WTC11 (cell line): ENCODE measurements around the gene ZNF212. TPM values are rescaled to one million over a fixed set of nuclear protein-coding genes. Genes with fewer than 3 reads are reported as not detected.

ENCODE experiments used
- ATAC-seq: fragments of 200-7000 bp; cut with Tn5 transposase; 2 replicates; pipeline ENCODE4 v1.10.0; 2021; ENCODE audit warnings: mild to moderate bottlenecking, moderate library complexity
- CTCF ChIA-PET: fragments of 300-600 bp; sonication (Branson Sonifier 250); formaldehyde crosslinking; loops from one replicate; lab custom pipeline; 2021; ENCODE audit warnings: antibody characterized with exemption; lab: Charles Lee
- POLR2A ChIA-PET: fragments of 350-600 bp; sonication (Branson Sonifier 250); formaldehyde crosslinking; loops from one replicate; lab custom pipeline; 2021; ENCODE audit warnings: antibody characterized with exemption; lab: Charles Lee
- DNase-seq: peaks from one replicate; pipeline ENCODE4 v3.0.0; 2021; ENCODE audit warnings: low spot score
- H3K27ac Mint-ChIP-seq: 2 replicates; pipeline ENCODE4 v1.8.0; 2021; ENCODE audit warnings: mixed read lengths
- H3K27me3 Mint-ChIP-seq: 2 replicates; pipeline ENCODE4 v1.8.0; 2021; ENCODE audit warnings: low read depth, mild to moderate bottlenecking, moderate library complexity, mixed read lengths
- H3K36me3 Mint-ChIP-seq: 2 replicates; pipeline ENCODE4 v1.8.0; 2021; ENCODE audit warnings: mixed read lengths
- H3K4me1 Mint-ChIP-seq: 2 replicates; pipeline ENCODE4 v1.8.0; 2022; ENCODE audit warnings: mixed read lengths
- H3K4me3 Mint-ChIP-seq: 2 replicates; pipeline ENCODE4 v1.8.0; 2021; ENCODE audit warnings: mild to moderate bottlenecking, moderate library complexity, mixed read lengths
- H3K9me3 Mint-ChIP-seq: 2 replicates; pipeline ENCODE4 v1.8.0; 2021; ENCODE audit warnings: mixed read lengths
- ATF1 ChIP-seq: sonication (generic); formaldehyde crosslinking; IDR thresholded peaks from 2 replicates; pipeline ENCODE4 v1.8.1; 2023; ENCODE audit warnings: mild to moderate bottlenecking, moderate library complexity, missing genetic modification reagents
- FOXJ3 ChIP-seq: sonication (generic); formaldehyde crosslinking; IDR thresholded peaks from 2 replicates; pipeline ENCODE4 v1.9.0; 2021; ENCODE audit warnings: missing genetic modification reagents, mild to moderate bottlenecking, borderline replicate concordance
- NFATC4 ChIP-seq: fragments of 250-450 bp; sonication (Bioruptor Pico); IDR thresholded peaks from 2 replicates; pipeline ENCODE4 v1.9.0; 2021; ENCODE audit warnings: mild to moderate bottlenecking
- NR2C2 ChIP-seq: sonication (generic); formaldehyde crosslinking; IDR thresholded peaks from 2 replicates; pipeline ENCODE4 v1.8.0; 2022; ENCODE audit warnings: mild to moderate bottlenecking, missing genetic modification reagents
- RORB ChIP-seq: fragments of 250-450 bp; sonication (Bioruptor Pico); IDR thresholded peaks from 2 replicates; pipeline ENCODE4 v1.9.0; 2021; ENCODE audit warnings: mild to moderate bottlenecking
- SMAD4 ChIP-seq: sonication (generic); formaldehyde crosslinking; IDR thresholded peaks from 2 replicates; pipeline ENCODE4 v1.8.0; 2022; ENCODE audit warnings: mild to moderate bottlenecking, missing genetic modification reagents
- SOX15 ChIP-seq: fragments of 250-450 bp; sonication (Bioruptor Pico); IDR thresholded peaks from 2 replicates; pipeline ENCODE4 v1.9.0; 2021; ENCODE audit warnings: mild to moderate bottlenecking
- SP1 ChIP-seq: sonication (generic); formaldehyde crosslinking; conservative IDR thresholded peaks from 2 replicates; pipeline ENCODE4 v1.8.1; 2022; ENCODE audit warnings: missing genetic modification reagents
- TEAD4 ChIP-seq: sonication (generic); formaldehyde crosslinking; IDR thresholded peaks from 2 replicates; pipeline ENCODE4 v1.8.0; 2022; ENCODE audit warnings: mild to moderate bottlenecking, missing genetic modification reagents
- ZNF416 ChIP-seq: fragments of 250-450 bp; sonication (Bioruptor Pico); IDR thresholded peaks from 2 replicates; pipeline ENCODE4 v1.9.0; 2021; ENCODE audit warnings: mild to moderate bottlenecking, inconsistent platforms
- total RNA-seq: library from RNA; stranded (reverse); gene quantifications from 3 replicates; pipeline ENCODE4 v1.2.3, GENCODE V29; 2021
- TF ChIP-seq, protein P1 (sequence below): sonication (generic); formaldehyde crosslinking; conservative IDR thresholded peaks from 2 replicates; pipeline ENCODE4 v1.8.1; 2023; ENCODE audit warnings: mild to moderate bottlenecking, low read depth, missing genetic modification reagents, moderate library complexity
- TF ChIP-seq, protein P2 (sequence below): sonication (generic); formaldehyde crosslinking; IDR thresholded peaks from 2 replicates; pipeline ENCODE4 v1.8.1; 2022; ENCODE audit warnings: low read depth, missing genetic modification reagents, borderline replicate concordance
- TF ChIP-seq, protein P3 (sequence below): fragments of 250-450 bp; sonication (Bioruptor Pico); IDR thresholded peaks from 2 replicates; pipeline ENCODE4 v2.1.2; 2022; ENCODE audit warnings: mild to moderate bottlenecking, moderate library complexity
- TF ChIP-seq, protein P4 (sequence below): sonication (generic); formaldehyde crosslinking; IDR thresholded peaks from 2 replicates; pipeline ENCODE4 v1.8.1; 2022; ENCODE audit warnings: low read depth, mild to moderate bottlenecking, moderate library complexity, missing genetic modification reagents, borderline replicate concordance
- TF ChIP-seq, protein P5 (sequence below): sonication (generic); formaldehyde crosslinking; IDR thresholded peaks from 2 replicates; pipeline ENCODE4 v1.8.0; 2022; ENCODE audit warnings: mild to moderate bottlenecking, missing genetic modification reagents
- TF ChIP-seq, protein P6 (sequence below): fragments of 250-450 bp; sonication (Bioruptor Pico); IDR thresholded peaks from 2 replicates; pipeline ENCODE4 v1.9.0; 2021; ENCODE audit warnings: mild to moderate bottlenecking, borderline replicate concordance
- TF ChIP-seq, protein P7 (sequence below): sonication (generic); formaldehyde crosslinking; IDR thresholded peaks from 2 replicates; pipeline ENCODE4 v1.8.0; 2022; ENCODE audit warnings: mild to moderate bottlenecking, missing genetic modification reagents
- TF ChIP-seq, protein P8 (sequence below): sonication (generic); formaldehyde crosslinking; IDR thresholded peaks from 2 replicates; pipeline ENCODE4 v1.8.1; 2022; ENCODE audit warnings: missing genetic modification reagents, borderline replicate concordance

Gene ZNF212
- total RNA-seq, 1 experiment from 2014 or later: 23.0 TPM

DNA sequence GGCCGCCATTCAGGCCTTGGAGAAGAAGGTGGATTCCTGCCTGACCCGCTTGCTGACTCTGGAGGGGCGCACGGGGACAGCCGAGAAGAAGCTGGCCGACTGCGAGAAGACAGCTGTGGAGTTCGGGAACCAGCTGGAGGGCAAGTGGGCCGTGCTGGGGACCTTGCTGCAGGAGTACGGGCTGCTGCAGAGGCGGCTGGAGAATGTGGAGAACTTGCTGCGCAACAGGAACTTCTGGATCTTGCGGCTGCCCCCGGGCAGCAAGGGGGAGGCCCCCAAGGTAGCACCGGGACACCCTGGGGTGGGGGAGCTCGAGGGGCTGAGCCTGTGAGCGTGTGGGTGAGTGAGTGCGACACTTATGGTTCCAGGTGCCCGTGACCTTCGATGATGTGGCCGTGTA is 27.0 kb downstream of the ZNF212 start (continued):
- no peak for TF ChIP-seq NR2C2
- TF ChIP-seq, protein P1, sequence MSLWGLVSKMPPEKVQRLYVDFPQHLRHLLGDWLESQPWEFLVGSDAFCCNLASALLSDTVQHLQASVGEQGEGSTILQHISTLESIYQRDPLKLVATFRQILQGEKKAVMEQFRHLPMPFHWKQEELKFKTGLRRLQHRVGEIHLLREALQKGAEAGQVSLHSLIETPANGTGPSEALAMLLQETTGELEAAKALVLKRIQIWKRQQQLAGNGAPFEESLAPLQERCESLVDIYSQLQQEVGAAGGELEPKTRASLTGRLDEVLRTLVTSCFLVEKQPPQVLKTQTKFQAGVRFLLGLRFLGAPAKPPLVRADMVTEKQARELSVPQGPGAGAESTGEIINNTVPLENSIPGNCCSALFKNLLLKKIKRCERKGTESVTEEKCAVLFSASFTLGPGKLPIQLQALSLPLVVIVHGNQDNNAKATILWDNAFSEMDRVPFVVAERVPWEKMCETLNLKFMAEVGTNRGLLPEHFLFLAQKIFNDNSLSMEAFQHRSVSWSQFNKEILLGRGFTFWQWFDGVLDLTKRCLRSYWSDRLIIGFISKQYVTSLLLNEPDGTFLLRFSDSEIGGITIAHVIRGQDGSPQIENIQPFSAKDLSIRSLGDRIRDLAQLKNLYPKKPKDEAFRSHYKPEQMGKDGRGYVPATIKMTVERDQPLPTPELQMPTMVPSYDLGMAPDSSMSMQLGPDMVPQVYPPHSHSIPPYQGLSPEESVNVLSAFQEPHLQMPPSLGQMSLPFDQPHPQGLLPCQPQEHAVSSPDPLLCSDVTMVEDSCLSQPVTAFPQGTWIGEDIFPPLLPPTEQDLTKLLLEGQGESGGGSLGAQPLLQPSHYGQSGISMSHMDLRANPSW (CRISPR knock-in tag): no peak
- TF ChIP-seq ZNF416 (CRISPR knock-in tag): no peak
- no peak for TF ChIP-seq SMAD4

DNA sequence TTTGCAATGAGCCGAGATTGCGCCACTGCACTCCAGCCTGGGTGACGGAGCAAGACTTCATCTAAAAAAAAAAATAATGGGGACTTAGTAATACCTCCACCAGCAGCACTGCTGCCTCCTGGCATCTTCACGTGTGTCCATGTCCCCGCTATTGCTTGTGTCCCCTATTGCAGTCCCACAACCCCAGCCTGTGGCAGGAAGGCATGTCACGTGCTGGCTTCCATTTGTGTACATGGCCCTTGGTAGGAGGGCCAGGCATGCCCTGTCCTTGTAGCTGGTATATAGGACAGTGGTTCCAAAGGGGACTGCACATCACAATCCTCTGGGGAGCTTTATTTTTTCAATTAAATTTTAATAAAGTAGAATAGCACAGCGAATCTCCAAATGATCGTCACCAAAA is 28.3 kb downstream of the ZNF212 start:
- ATAC-seq (no peak), DNase-seq (no peak)
- ChIA-PET POLR2A (no interaction called here), CTCF (no interaction called here)
- TF ChIP-seq, protein P2, sequence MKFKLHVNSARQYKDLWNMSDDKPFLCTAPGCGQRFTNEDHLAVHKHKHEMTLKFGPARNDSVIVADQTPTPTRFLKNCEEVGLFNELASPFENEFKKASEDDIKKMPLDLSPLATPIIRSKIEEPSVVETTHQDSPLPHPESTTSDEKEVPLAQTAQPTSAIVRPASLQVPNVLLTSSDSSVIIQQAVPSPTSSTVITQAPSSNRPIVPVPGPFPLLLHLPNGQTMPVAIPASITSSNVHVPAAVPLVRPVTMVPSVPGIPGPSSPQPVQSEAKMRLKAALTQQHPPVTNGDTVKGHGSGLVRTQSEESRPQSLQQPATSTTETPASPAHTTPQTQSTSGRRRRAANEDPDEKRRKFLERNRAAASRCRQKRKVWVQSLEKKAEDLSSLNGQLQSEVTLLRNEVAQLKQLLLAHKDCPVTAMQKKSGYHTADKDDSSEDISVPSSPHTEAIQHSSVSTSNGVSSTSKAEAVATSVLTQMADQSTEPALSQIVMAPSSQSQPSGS (CRISPR knock-in tag): no peak
- TF ChIP-seq SP1 (no peak), SOX15 (no peak), RORB (CRISPR knock-in tag) (no peak), FOXJ3 (CRISPR knock-in tag) (no peak), NFATC4 (CRISPR knock-in tag) (no peak), ATF1 (no peak), TEAD4 (no peak)
- TF ChIP-seq, protein P3, sequence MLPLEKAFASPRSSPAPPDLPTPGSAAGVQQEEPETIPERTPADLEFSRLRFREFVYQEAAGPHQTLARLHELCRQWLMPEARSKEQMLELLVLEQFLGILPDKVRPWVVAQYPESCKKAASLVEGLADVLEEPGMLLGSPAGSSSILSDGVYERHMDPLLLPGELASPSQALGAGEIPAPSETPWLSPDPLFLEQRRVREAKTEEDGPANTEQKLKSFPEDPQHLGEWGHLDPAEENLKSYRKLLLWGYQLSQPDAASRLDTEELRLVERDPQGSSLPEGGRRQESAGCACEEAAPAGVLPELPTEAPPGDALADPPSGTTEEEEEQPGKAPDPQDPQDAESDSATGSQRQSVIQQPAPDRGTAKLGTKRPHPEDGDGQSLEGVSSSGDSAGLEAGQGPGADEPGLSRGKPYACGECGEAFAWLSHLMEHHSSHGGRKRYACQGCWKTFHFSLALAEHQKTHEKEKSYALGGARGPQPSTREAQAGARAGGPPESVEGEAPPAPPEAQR (CRISPR knock-in tag): no peak
- TF ChIP-seq, protein P4, sequence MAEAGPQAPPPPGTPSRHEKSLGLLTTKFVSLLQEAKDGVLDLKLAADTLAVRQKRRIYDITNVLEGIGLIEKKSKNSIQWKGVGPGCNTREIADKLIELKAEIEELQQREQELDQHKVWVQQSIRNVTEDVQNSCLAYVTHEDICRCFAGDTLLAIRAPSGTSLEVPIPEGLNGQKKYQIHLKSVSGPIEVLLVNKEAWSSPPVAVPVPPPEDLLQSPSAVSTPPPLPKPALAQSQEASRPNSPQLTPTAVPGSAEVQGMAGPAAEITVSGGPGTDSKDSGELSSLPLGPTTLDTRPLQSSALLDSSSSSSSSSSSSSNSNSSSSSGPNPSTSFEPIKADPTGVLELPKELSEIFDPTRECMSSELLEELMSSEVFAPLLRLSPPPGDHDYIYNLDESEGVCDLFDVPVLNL: no peak
- TF ChIP-seq, protein P1 (CRISPR knock-in tag): no peak
- TF ChIP-seq, protein P5, sequence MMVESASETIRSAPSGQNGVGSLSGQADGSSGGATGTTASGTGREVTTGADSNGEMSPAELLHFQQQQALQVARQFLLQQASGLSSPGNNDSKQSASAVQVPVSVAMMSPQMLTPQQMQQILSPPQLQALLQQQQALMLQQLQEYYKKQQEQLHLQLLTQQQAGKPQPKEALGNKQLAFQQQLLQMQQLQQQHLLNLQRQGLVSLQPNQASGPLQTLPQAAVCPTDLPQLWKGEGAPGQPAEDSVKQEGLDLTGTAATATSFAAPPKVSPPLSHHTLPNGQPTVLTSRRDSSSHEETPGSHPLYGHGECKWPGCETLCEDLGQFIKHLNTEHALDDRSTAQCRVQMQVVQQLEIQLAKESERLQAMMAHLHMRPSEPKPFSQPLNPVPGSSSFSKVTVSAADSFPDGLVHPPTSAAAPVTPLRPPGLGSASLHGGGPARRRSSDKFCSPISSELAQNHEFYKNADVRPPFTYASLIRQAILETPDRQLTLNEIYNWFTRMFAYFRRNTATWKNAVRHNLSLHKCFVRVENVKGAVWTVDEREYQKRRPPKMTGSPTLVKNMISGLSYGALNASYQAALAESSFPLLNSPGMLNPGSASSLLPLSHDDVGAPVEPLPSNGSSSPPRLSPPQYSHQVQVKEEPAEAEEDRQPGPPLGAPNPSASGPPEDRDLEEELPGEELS: no peak
- TF ChIP-seq, protein P6, sequence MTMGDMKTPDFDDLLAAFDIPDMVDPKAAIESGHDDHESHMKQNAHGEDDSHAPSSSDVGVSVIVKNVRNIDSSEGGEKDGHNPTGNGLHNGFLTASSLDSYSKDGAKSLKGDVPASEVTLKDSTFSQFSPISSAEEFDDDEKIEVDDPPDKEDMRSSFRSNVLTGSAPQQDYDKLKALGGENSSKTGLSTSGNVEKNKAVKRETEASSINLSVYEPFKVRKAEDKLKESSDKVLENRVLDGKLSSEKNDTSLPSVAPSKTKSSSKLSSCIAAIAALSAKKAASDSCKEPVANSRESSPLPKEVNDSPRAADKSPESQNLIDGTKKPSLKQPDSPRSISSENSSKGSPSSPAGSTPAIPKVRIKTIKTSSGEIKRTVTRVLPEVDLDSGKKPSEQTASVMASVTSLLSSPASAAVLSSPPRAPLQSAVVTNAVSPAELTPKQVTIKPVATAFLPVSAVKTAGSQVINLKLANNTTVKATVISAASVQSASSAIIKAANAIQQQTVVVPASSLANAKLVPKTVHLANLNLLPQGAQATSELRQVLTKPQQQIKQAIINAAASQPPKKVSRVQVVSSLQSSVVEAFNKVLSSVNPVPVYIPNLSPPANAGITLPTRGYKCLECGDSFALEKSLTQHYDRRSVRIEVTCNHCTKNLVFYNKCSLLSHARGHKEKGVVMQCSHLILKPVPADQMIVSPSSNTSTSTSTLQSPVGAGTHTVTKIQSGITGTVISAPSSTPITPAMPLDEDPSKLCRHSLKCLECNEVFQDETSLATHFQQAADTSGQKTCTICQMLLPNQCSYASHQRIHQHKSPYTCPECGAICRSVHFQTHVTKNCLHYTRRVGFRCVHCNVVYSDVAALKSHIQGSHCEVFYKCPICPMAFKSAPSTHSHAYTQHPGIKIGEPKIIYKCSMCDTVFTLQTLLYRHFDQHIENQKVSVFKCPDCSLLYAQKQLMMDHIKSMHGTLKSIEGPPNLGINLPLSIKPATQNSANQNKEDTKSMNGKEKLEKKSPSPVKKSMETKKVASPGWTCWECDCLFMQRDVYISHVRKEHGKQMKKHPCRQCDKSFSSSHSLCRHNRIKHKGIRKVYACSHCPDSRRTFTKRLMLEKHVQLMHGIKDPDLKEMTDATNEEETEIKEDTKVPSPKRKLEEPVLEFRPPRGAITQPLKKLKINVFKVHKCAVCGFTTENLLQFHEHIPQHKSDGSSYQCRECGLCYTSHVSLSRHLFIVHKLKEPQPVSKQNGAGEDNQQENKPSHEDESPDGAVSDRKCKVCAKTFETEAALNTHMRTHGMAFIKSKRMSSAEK (CRISPR knock-in tag): no peak
- TF ChIP-seq, protein P7, sequence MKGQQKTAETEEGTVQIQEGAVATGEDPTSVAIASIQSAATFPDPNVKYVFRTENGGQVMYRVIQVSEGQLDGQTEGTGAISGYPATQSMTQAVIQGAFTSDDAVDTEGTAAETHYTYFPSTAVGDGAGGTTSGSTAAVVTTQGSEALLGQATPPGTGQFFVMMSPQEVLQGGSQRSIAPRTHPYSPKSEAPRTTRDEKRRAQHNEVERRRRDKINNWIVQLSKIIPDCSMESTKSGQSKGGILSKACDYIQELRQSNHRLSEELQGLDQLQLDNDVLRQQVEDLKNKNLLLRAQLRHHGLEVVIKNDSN (CRISPR knock-in tag): no peak
- TF ChIP-seq, protein P8, sequence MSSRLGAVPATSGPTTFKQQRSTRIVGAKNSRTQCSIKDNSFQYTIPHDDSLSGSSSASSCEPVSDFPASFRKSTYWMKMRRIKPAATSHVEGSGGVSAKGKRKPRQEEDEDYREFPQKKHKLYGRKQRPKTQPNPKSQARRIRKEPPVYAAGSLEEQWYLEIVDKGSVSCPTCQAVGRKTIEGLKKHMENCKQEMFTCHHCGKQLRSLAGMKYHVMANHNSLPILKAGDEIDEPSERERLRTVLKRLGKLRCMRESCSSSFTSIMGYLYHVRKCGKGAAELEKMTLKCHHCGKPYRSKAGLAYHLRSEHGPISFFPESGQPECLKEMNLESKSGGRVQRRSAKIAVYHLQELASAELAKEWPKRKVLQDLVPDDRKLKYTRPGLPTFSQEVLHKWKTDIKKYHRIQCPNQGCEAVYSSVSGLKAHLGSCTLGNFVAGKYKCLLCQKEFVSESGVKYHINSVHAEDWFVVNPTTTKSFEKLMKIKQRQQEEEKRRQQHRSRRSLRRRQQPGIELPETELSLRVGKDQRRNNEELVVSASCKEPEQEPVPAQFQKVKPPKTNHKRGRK (CRISPR knock-in tag): no peak
- H3K27ac Mint-ChIP-seq: no peak overlapping the region
- no peaks in the 10 kb centered on the region for H3K9me3 Mint-ChIP-seq
- H3K36me3 Mint-ChIP-seq: peaks cover 33% of the 10 kb centered on the region
- H3K4me3 Mint-ChIP-seq: no peak overlapping the region
- H3K4me1 Mint-ChIP-seq: no peaks in the 10 kb centered on the region
- H3K27me3 Mint-ChIP-seq: peaks cover under 1% of the 10 kb centered on the region; the same call in 1 of the 2 replicates
